GM12891 (cell line): ENCODE results near the gene EYA3.

Source experiments
- POLR2A ChIP-seq: IDR thresholded peaks from 2 replicates; pipeline ENCODE4 v1.6.1; 2011; ENCODE audit warnings: low read depth, low read length, control low read depth
- POLR2AphosphoS5 ChIP-seq: IDR thresholded peaks from 2 replicates; pipeline ENCODE4 v1.6.1; 2011; ENCODE audit warnings: low read depth, low read length, control low read depth
- POU2F2 ChIP-seq: IDR thresholded peaks from 2 replicates; pipeline ENCODE4 v1.6.1; 2011; ENCODE audit warnings: low read depth, mild to moderate bottlenecking, control low read depth, low read length, moderate library complexity
- SPI1 ChIP-seq: IDR thresholded peaks from 2 replicates; pipeline ENCODE4 v1.6.1; 2011; ENCODE audit warnings: low read depth, low read length, control low read depth
- TAF1 ChIP-seq: IDR thresholded peaks from 2 replicates; pipeline ENCODE4 v1.6.1; 2011; ENCODE audit warnings: low read depth, low read length, control low read depth

DNA sequence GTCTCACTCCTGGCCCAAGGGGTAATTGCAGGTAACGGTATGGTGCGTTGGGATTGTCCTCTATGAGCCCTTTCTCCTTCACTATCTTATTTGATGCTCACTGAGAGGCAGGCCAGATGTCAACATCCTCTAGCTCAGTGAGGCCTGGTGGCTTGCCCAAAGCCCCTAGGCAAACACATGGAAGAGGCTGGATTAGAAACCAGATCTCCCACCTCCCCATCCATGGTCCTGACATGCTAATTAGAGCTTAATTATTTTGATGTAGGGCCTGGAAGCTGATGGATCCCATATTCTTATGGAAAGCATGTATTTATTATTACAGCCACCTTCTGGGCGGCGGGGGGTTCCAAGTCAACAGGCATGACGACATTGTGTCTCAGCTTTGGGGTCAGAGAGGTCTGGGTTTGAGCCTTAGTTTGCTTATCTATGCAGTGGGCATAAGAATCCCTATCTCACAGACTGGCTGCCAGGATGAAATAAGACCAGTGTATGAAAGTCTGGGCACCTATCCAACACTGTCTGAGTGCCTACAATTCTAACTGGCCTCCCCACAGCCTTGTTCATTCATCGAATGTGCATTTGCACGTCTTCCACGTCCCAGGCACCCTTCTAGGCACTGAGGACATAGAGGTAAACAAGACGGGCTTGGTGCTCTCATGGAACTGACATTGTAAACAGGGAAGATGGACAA is 147.4 kb downstream of the EYA3 start:
- no peak for TF ChIP-seq POU2F2
- TF ChIP-seq POLR2A: no peak
- TF ChIP-seq TAF1: no peak
- TF ChIP-seq POLR2AphosphoS5: no peak
- TF ChIP-seq SPI1: no peak
